ENCODE results near the gene CRAMP1. TPM values are rescaled to one million over a fixed set of nuclear protein-coding genes. Genes with fewer than 3 reads are reported as not detected.

CRAMP1 gene
- total RNA-seq, 1 donor from 2014 or later: 12.7 TPM

DNA sequence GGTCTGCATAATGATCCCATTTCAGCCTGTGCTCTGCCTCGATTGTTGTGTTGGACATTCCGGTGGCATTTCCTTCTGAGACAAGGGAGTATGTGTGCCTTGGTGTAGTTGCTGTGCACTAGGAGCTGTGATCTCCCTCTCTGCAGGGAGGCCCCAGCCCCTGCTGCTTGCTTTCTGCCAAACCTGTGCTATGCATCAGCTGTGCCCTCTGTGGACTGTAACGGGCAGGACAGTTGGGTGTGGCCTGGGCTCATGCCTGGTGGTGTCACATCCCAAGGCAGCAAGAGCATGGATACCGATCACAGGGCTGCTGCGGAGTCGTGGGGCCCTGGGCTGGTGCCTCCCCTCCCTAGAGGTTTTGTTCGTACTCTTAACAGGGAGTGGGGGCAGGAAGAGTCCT, 62.1 kb downstream of the CRAMP1 start:
- intact Hi-C loops (cut with DNase I): no loop called here
- H3K36me3 ChIP-seq: peaks cover 47 to 60% of the 10 kb centered on the region in 2 donors
- H3K27me3 ChIP-seq: no peaks in the 10 kb centered on the region
- H3K4me1 ChIP-seq: peaks cover 0 to 3% of the 10 kb centered on the region in 2 donors
- TF ChIP-seq, protein P1, sequence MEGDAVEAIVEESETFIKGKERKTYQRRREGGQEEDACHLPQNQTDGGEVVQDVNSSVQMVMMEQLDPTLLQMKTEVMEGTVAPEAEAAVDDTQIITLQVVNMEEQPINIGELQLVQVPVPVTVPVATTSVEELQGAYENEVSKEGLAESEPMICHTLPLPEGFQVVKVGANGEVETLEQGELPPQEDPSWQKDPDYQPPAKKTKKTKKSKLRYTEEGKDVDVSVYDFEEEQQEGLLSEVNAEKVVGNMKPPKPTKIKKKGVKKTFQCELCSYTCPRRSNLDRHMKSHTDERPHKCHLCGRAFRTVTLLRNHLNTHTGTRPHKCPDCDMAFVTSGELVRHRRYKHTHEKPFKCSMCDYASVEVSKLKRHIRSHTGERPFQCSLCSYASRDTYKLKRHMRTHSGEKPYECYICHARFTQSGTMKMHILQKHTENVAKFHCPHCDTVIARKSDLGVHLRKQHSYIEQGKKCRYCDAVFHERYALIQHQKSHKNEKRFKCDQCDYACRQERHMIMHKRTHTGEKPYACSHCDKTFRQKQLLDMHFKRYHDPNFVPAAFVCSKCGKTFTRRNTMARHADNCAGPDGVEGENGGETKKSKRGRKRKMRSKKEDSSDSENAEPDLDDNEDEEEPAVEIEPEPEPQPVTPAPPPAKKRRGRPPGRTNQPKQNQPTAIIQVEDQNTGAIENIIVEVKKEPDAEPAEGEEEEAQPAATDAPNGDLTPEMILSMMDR (IDR thresholded peaks at IDR 0.05): no peak
- H3K9me3 ChIP-seq: no peaks in the 10 kb centered on the region
- no peak for DNase-seq (ENCODE audit: low spot score in 2 of 2)
- H3K4me3 ChIP-seq: no peak overlapping the region
- H3K27ac ChIP-seq: no peak overlapping the region

DNA sequence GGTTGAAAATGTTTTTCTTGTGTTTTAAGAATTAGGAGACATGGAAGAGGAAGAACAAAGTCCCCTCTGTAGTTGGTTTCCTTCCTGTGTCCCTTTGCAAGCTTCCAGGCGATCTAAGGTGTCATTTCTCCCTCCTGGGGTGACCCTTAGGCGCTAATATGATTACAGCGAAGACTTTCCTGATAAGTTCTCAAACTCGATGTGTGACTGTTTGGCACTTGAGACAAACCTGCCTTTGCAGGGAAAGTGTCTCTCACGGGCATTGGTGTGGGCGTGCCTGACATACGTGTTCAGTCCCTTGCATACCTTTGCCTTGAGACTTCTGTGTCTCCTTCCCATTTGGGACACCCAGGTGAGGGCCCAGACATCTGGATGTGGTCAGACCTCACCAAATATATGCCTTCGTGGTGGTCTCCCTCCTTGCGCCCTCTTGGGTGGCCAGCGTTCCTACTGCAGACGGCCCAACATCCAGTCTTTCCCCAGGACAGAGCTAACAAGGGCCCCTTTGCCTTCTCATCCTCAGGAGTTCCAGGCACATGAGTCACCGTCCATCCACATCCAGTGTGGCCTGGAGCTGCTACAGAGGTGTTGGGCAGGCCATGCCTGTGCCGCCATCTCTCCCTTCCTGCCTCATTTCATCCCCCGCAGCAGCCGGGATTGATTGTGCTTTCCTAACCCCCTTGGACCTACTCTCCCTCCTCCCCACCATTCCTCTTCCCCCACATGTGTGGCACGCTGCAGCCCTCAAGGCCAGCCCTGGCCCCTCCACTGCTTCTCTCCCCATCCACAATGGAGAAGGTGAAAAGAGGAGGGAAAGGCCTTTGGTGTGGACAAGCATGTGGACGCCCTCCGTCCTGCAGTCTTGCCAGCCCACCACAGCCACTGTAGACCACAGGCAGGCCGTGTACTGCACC, 62.8 kb downstream of the CRAMP1 start:
- TF ChIP-seq, protein P1 (IDR thresholded peaks at IDR 0.05): no peak
- H3K4me1 ChIP-seq: peaks cover 0 to 3% of the 10 kb centered on the region in 2 donors
- intact Hi-C loops (cut with DNase I): loop anchor here (5.0 kb wide), 1 partner anchor 97 kb away; the partner anchor contains the start of genes EME2, MRPS34 and NME3
- H3K9me3 ChIP-seq: no peaks in the 10 kb centered on the region
- H3K27me3 ChIP-seq: no peaks in the 10 kb centered on the region
- no peak overlapping the region for H3K4me3 ChIP-seq
- H3K27ac ChIP-seq: no peak overlapping the region
- peaks cover 40 to 53% of the 10 kb centered on the region in 2 donors for H3K36me3 ChIP-seq
- no peak for DNase-seq (ENCODE audit: low spot score in 2 of 2)

DNA sequence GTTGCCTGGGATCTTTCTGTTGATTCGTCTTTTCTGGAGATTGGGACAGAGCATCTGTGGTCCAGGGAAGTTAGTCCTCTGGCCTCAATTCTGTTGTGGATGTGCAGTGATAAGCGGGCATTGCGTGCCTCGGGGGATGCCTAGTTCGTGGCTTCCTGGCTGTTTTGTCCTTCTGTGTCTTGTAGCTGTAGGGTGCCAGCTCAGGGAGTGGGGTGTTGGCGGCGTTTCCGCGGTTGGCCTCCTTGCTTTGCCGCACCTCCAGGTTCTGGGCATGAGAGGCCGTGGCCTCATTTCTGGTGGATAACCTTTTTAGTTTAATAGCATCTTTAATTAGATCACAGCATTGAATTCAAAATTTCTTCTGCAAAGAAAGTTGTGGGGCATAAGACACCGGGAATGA, 64.5 kb downstream of the CRAMP1 start:
- H3K9me3 ChIP-seq: no peaks in the 10 kb centered on the region
- H3K4me1 ChIP-seq: peaks cover 0 to 3% of the 10 kb centered on the region in 2 donors
- H3K4me3 ChIP-seq: no peak overlapping the region
- no peak for DNase-seq (ENCODE audit: low spot score in 2 of 2)
- H3K27me3 ChIP-seq: no peaks in the 10 kb centered on the region
- TF ChIP-seq, protein P1 (IDR thresholded peaks at IDR 0.05): no peak
- H3K27ac ChIP-seq: no peak overlapping the region
- intact Hi-C loops (cut with DNase I): loop anchor here (5.0 kb wide), 1 partner anchor 96 kb away; the partner anchor contains the start of genes EME2, MRPS34 and NME3
- peaks cover 25 to 39% of the 10 kb centered on the region in 2 donors for H3K36me3 ChIP-seq

DNA sequence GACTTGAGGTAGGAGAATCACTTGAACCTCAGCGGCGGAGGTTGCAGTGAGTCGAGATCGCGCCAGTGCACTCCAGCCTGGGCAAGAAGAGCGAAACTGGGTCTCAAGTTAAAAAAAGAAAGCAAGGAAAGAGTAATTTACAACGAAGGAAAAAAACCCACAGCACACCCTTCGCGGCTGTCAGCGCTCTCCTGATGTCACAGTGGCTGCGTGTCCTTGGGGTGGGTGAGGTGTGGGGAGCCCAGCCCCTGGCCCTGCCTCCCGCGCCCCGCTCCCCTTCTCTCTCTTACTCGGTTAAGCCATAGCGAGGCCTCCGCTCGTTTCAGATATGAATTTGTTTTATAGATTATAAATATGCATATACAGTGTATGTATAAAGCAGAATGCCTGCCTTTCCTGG, 65.2 kb downstream of the CRAMP1 start:
- TF ChIP-seq, protein P1 (IDR thresholded peaks at IDR 0.05): no peak
- Histone ChIP-seq H3K27me3 (no peaks in the 10 kb centered on the region), H3K36me3 (peaks cover 19 to 33% of the 10 kb centered on the region in 2 donors), H3K27ac (no peak overlapping the region), H3K4me3 (peak overlapping the region; percentile 70 to 90), H3K9me3 (no peaks in the 10 kb centered on the region), H3K4me1 (peaks cover 0 to 3% of the 10 kb centered on the region in 2 donors)
- DNase-seq (ENCODE audit: low spot score in 2 of 2): no peak
- intact Hi-C loops (cut with DNase I): loop anchor here (5.0 kb wide), 1 partner anchor 95 kb away; the partner anchor contains the start of genes EME2, MRPS34 and NME3

DNA sequence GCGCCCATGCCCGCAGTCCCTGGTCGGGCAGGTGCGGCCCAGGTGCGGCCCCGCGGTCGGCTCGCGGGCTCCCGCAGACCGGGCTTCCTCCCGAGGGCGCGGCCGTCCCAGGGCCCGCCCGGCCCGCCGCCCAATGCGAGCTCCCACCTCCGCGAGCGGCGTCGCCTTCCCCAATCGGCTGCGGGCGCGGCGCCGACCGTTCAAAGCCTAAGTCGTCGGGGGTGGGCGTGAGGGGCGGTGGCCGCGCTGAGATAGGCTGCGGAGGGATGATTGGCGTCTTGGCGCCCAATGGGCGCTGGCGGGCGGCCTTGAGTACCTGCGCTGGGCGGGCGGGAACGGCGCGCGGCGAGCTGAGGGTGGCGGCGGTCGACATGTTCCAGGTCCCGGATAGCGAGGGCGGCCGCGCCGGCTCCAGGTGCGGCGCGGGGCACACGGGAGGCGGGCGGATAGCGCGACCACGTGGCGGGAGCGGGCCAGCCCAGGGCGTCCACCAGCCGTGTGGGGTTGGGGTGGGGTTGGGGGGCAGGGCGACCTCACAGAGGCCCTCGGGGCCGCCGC, 65.9 kb downstream of the CRAMP1 start, which contains the start of gene JPT2:
Gene JPT2, plus strand, starts transcription at position 338 of the 558 bp plus-strand sequence. Its CDS starts 34 bp downstream, at position 372.
- DNase-seq (ENCODE audit: low spot score in 2 of 2): peak; percentile 85 to 97
- TF ChIP-seq, protein P1 (IDR thresholded peaks at IDR 0.05): no peak
- Histone ChIP-seq H3K36me3 (peaks cover 19 to 28% of the 10 kb centered on the region in 2 donors), H3K27ac (peak within 1 kb of the TSS; percentile 35 to 59), H3K27me3 (no peaks in the 10 kb centered on the region), H3K4me3 (peak within 1 kb of the TSS; percentile 70 to 90), H3K9me3 (no peaks in the 10 kb centered on the region), H3K4me1 (peaks cover 0 to 3% of the 10 kb centered on the region in 2 donors)
- intact Hi-C loops (cut with DNase I): loop anchor here (1.0 to 5.0 kb wide), 3 partner anchors 28 to 94 kb away; partner anchors contain the start of genes CRAMP1, EME2, IFT140 and MAPK8IP3
